ENCODE data around the gene SHC3.

SHC3 gene

DNA sequence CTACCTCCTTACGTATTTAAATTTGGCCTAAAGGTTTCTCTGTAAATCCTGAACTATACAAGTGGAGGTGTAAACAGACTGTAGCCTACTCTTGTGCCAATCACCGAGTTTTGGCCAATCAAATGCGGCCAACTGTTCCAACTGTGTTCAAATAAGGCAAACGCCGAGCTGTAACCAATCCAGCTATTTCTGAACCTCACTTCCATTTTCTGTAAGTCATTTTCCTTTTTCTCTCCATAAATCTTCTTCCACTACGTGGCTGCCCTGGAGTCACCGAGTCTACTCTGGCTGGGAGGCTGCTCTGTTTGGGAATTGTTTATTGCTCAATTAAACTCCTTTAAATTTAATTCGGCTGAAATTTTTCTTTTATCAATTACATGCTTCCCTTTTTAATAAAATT, 129.0 kb downstream of the SHC3 start:
- DNase-seq = no peak

- no peak for DNase-seq
These were observed 130.0 kb downstream of the SHC3 start for GRCh38 chr9:89048616-89049015.

DNA sequence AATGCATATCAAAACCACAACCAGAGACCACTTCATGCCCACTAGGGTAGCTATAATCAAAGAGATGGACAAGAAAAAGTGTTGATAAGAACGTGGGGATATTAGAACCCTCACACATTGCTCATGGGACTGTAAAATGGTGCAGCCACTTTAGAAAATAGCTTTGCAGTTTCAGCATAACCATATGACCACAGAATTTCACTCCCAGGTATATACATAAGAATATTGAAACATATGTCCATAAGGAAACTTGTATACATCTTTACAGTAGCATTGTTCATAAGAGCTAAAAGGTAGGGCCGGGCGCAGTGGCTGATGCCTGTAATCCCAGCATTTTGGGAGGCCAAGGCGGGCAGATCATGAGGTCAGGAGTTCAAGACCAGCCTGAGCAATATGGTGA, 131.0 kb downstream of the SHC3 start:
- DNase-seq = no peak

GRCh38 chr9:89046832-89047231, 131.8 kb downstream of the SHC3 start:
- DNase-seq = no peak

- DNase-seq = no peak
These were observed 133.7 kb downstream of the SHC3 start for GRCh38 chr9:89044881-89045280.

GRCh38 chr9:89044104-89044503, 134.5 kb downstream of the SHC3 start:
- DNase-seq = no peak

- DNase-seq = no peak
These were observed 135.6 kb downstream of the SHC3 start for GRCh38 chr9:89042984-89043383.

GRCh38 chr9:89039664-89040063, 139.0 kb downstream of the SHC3 start:
- DNase-seq = no peak

- no peak for DNase-seq
These were observed 139.5 kb downstream of the SHC3 start for GRCh38 chr9:89039104-89039465.

GRCh38 chr9:89038382-89039103, 140.1 kb downstream of the SHC3 start:
- no peak for DNase-seq

DNA sequence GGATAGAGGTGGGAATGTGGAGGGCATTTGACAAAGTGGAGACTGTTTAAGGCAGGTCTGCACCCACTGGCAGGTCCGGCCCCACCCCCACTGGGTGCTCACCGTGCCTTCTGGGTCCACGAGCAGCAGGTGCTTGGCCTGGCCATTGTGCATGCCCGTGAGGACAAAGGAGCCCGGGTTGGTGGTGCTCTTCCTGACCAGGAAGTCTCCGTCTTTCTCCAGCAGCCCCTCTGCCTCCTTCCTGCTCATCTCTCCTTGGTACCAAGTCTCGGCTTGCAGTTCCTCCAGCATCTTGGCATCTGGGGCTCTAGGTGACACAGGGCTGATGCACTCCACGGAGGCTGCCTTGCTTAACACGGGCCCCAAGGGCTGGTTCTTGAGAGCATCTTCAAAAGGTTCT, 140.7 kb downstream of the SHC3 start:
- DNase-seq = no peak

DNA sequence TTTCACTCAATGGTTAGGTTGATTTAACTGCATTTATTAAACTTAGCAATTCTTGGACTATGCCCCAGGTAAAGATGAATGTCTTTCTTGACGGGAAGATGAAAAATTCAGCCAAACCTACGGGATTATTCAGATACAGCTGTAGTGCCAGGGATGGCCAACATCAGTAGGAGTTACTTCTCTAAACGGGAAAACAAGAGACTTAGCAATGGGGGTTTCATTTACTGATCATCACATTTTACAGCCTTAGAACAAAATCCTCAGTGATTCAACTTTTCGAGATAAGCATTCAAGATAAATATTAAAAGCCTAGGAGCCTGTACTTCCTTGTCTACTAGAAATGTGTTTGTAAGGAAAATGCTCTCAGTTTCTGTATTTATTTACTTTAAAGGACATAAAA, 141.3 kb downstream of the SHC3 start:
- no peak for DNase-seq

GRCh38 chr9:89036891-89037290, 141.7 kb downstream of the SHC3 start:
- no peak for DNase-seq

- DNase-seq = no peak
These were observed 142.2 kb downstream of the SHC3 start for GRCh38 chr9:89036383-89036782.

GRCh38 chr9:89032661-89033060, 146.0 kb downstream of the SHC3 start:
- DNase-seq = no peak

- no peak for DNase-seq
These were observed 146.4 kb downstream of the SHC3 start for GRCh38 chr9:89032173-89032572.

GRCh38 chr9:89029788-89030187, 148.8 kb downstream of the SHC3 start:
- no peak for DNase-seq

GRCh38 chr9:89026876-89027275, 151.7 kb downstream of the SHC3 start:
- no peak for DNase-seq

GRCh38 chr9:89025553-89025952, 153.1 kb downstream of the SHC3 start:
- no peak for DNase-seq

- DNase-seq = no peak
These were observed 153.9 kb downstream of the SHC3 start for GRCh38 chr9:89024727-89025126.

DNA sequence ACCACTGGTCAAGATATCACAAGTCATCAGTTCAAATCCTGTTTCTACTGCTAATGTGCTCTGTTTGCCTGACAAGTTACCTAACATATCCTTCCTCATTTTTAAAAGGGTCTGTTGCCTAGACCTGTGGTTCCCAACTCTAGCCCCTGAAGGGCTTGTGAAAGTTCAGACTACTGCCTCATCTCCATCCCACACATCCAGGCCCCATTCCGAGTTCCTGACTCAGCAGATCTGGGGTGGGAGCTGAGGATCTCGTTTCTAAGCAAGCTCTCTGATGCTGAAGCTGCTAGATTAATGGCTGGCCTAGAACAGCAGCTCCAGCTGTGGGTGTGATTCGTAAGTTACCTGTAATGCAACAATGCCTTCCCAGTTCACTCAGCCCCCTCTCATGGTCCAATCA, 154.9 kb downstream of the SHC3 start:
- no peak for DNase-seq

DNA sequence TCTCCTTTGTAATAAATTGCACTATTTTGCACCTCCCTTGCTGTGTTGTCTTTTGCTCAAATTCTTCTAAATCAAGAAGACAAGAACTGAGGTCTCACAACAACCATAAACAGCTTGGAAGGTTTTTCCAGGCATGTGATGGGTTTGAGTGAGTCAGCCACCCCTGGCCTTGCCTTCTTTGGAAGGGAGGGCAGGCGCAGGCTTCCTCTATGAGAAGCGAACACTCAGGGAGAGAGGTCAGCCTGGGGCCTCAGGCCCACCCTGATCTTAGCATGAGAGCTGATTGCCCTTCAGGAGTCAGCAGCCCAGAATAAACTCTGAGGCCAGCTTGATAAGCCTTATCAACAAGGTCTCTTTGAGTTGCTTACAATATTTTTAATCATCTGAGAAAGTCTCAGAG, 155.7 kb downstream of the SHC3 start:
- no peak for DNase-seq

DNA sequence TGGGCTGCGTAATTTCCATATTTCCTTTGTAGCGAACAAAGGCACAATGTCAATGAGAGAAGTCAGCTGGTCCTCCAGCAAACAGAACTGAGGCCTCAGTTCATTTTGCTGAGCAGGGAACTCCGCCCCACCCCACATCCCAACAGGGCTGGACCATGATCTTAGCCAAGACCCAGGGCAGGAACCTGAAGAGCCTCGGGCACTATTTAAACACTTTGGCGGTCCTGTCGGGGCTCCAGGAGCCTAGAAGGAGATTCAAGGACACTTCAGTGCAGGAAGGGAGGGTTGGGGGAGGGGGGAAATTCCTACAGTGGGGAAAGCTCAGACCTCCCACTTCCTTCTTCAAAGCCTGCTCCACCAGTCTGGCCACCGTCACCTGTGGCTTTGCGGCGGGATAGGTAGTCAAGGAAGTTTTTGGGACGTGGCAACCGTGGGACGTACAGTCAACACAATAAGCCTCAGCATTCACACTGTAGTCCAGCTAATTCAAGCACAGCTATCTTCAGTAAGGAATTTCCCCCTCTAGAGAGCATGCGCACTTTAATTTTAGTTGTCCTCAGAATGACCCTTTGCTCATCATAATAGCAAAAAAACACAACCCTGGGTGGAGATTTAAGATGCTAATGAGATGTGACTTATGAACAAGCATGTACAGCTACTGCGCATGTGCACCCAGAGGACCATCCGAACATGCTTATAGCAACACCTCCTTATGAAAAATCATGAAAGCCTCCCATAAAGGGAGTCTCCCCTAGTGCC, 156.4 kb downstream of the SHC3 start:
- no peak for DNase-seq

GRCh38 chr9:89021154-89021803, 157.3 kb downstream of the SHC3 start:
- no peak for DNase-seq

Data from NCI-H748 treated with DMSO at 0.1 percent for 48 hours (cell line).